Motor neuron (in vitro differentiated cells): Measurements from ENCODE around the gene ATP4A. TPM values are rescaled to one million over a fixed set of nuclear protein-coding genes. Genes with fewer than 3 reads are reported as not detected.
A peak's percentile ranks its signal among the peaks of the same experiment; 100 is the strongest.

Experiments used
- ATAC-seq, 8 experiments: fragments of 200-7000 bp; cut with Tn5 transposase; replicated peaks in 6 of 8; 2 replicates each; pipeline ENCODE4 v1.8.0; 2021; ENCODE audit warnings: mild to moderate bottlenecking in 8 of 8, moderate library complexity in 8 of 8
- H3K27ac ChIP-seq, 2 donors: fragments of 250-450 bp; sonication (Bioruptor Pico); 2 replicates each; pipeline ENCODE4 v1.9.0; 2021; ENCODE audit warnings: antibody characterized with exemption in 2 of 2, mild to moderate bottlenecking in 2 of 2, moderate library complexity in 1 of 2
- H3K4me1 ChIP-seq, 2 donors: fragments of 250-450 bp; sonication (Bioruptor Pico); replicated peaks in 1 of 2; 2 replicates each; pipeline ENCODE4 v1.6.1; 2021; ENCODE audit warnings: antibody characterized with exemption in 2 of 2, mild to moderate bottlenecking in 2 of 2, moderate library complexity in 1 of 2
- H3K4me3 ChIP-seq, 5 donors: fragments of 250-450 bp; sonication (Bioruptor Pico); 2 replicates each; pipeline ENCODE4 v1.9.0; 2021; ENCODE audit warnings: antibody characterized with exemption in 5 of 5, mild to moderate bottlenecking in 5 of 5, moderate library complexity in 4 of 5
- WGBS, 10 experiments: fragments of 450-650 bp; shearing (Covaris generic); methylation state at CpG; one replicate each; pipeline ENCODE4 v1.0.0; 2022; 5-methylcytosine and 5-hydroxymethylcytosine counted together
- in situ Hi-C, 9 experiments: fragments of 400-800 bp; cut with MboI; loops; one replicate each; pipeline ENCODE4 v1.15.0; 2021; ENCODE audit warnings: low sequenced_read_pairs in 9 of 9, low pct_unique_long_range_greater_than_20kb in 2 of 9; ENCODE audit not compliant: unreplicated experiment in 9 of 9
- total RNA-seq, 8 experiments: library from RNA; unstranded; fragments of 300-600 nt; gene quantifications; 2 replicates each; pipeline versions ENCODE4 v1.2.3 to v1.2.4, GENCODE V29; 2022

The ATP4A gene
- total RNA-seq, 8 experiments from 2014 or later: 0.05 to 0.25 (median 0.11) TPM; not detected in 3

DNA sequence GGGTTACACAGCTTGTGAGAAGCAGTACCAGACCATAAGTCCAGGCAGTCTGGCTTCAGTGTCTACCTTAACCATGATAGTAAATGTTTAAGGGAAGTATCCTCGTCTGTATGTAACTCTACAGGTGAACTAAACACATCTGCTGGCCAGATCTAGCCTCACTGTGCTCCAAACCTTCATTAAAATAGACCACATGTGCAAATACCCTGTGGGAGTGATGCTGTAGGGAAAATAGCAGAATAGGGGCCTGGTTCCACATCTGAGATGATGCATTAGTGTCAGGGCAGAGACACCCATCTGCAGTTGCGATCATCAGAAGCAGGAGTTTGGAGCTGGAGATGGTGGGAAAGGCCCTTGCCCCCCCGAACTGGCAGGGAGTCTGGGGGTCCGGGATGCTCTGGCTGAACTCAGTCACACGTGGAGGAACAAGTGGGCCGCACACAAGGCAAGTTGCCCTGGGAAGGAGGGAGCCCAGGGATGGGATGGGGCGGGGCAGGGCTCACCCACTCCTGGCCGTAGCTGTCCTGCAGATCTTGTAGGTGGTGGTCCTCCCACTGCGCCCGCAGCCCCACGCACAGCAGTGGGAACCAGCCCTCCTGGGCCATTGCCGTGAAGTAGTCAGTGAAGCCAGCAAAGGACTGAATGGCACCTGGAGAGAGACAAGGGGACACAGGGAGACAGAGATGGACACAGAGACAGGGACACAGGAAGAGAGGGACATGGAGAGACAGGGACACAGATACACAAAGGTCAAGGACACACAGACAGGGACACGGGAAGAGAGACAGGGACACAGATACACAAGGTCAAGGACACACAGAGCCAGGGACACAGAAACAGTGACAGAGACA, 10.7 kb downstream of the ATP4A start:
- H3K4me1 ChIP-seq: no peaks in the 10 kb centered on the region
- H3K27ac ChIP-seq: no peak overlapping the region
- H3K4me3 ChIP-seq: no peak overlapping the region
- in situ Hi-C loops: no loop called here
- no peak for ATAC-seq
- whole genome bisulfite sequencing, 10 experiments: 0 to 88% (median 42%) methylated on average over 1 to 11 of the region's 13 CpGs; no CpG with 5 or more reads in 3 of the 10 experiments

- in situ Hi-C loops: no loop called here
- H3K4me3 ChIP-seq: no peak overlapping the region
- H3K4me1 ChIP-seq: peaks cover 4 to 5% of the 10 kb centered on the region in 2 donors
- WGBS, 10 experiments: 69 to 100% (median 90%) methylated on average over 1 to 16 of the region's 21 CpGs; no CpG with 5 or more reads in 4 of the 10 experiments
- H3K27ac ChIP-seq: no peak overlapping the region
- no peak for ATAC-seq
These were observed 12.2 kb downstream of the ATP4A start for GRCh38 chr19:35551091-35551810.

DNA sequence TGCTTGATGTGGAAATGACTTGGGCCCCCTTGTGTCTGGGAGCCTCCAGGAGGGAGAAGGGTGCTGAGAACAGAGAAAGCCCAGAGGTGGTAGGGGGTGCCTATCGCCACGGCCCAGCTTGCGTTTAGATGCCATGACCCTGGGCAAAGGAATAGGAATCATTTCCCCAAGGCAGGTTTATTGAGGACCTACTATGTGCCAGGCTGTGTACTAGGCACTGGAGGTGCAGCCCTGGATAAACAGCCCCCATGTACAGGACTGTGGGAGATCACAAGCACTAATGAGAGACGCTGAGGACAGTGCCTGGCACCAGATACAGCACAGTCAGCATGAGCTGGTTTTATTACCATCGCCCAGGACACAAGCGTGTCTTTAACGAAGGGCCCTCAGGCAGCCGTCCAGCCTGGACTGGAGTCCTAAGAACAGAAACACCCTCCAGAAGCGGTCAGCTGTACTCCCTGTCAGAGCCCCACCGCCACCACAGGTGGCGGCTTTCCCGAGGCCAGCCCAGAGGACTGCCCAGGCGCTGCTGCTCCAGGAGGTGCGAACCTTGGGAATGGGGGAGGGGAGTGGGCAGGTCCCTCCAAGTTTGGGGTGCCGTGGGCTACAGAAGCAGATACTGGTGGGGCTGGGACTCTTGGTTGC, 13.5 kb downstream of the ATP4A start:
- no peak overlapping the region for H3K4me3 ChIP-seq
- WGBS, 10 experiments: 92 to 93% (median 92%) methylated on average over 4 to 7 of the region's 15 CpGs; no CpG with 5 or more reads in 6 of the 10 experiments
- in situ Hi-C loops: no loop called here
- H3K4me1 ChIP-seq: peaks cover 6 to 7% of the 10 kb centered on the region in 2 donors
- ATAC-seq: no peak
- H3K27ac ChIP-seq: no peak overlapping the region

- Histone ChIP-seq H3K4me1 (peaks cover 6 to 9% of the 10 kb centered on the region in 2 donors), H3K4me3 (no peak overlapping the region), H3K27ac (no peak overlapping the region)
- in situ Hi-C loops: no loop called here
- peak in 2 of 8 experiments; percentile 1 to 2 for ATAC-seq
- 0 to 20% (median 7%) methylated on average over 1 to 4 of the region's 6 CpGs; no CpG with 5 or more reads in 3 of the 10 experiments for WGBS, 10 experiments
These were observed 14.2 kb downstream of the ATP4A start for GRCh38 chr19:35549174-35549788.

- 63 to 85% (median 80%) methylated on average over 1 to 5 of the region's 8 CpGs; no CpG with 5 or more reads in 3 of the 10 experiments for WGBS, 10 experiments
- H3K27ac ChIP-seq: no peak overlapping the region
- H3K4me1 ChIP-seq: peaks cover 6 to 12% of the 10 kb centered on the region in 2 donors
- no peak for ATAC-seq
- peak overlapping the region in 3 of 5 donors; percentile 91 to 98 (median 97) for H3K4me3 ChIP-seq
- in situ Hi-C loops: no loop called here
These were observed 16.9 kb downstream of the ATP4A start for GRCh38 chr19:35546532-35546931.

- Histone ChIP-seq H3K4me3 (peak overlapping the region; percentile 85 to 98 (median 91)), H3K27ac (peak overlapping the region; percentile 15 to 22), H3K4me1 (peaks cover 6 to 12% of the 10 kb centered on the region in 2 donors)
- WGBS, 10 experiments: 0 to 24% (median 5%) methylated on average over 1 to 3 of the region's 27 CpGs; no CpG with 5 or more reads in 5 of the 10 experiments
- in situ Hi-C loops: no loop called here
- ATAC-seq: peak in 3 of 8 experiments; percentile 54 to 63 (median 57)
These were observed 17.5 kb downstream of the ATP4A start for GRCh38 chr19:35545855-35546381.

- peak within 1 kb of the TSS; percentile 85 to 98 (median 91) for H3K4me3 ChIP-seq
- in situ Hi-C loops: no loop called here
- ATAC-seq: peak; percentile 94 to 99 (median 98)
- 0 to 10% (median 0%) methylated on average over 2 to 23 of the region's 85 CpGs; no CpG with 5 or more reads in 4 of the 10 experiments for WGBS, 10 experiments
- H3K27ac ChIP-seq: peak within 1 kb of the TSS; percentile 68 to 76
- peaks cover 6 to 12% of the 10 kb centered on the region in 2 donors for H3K4me1 ChIP-seq
These were observed 18.2 kb downstream of the ATP4A start, which contains the start of gene TMEM147 for GRCh38 chr19:35545001-35545854. Gene TMEM147 (plus strand): TSS chr19:35545626. CDS start chr19:35545740, 114 bp downstream.

DNA sequence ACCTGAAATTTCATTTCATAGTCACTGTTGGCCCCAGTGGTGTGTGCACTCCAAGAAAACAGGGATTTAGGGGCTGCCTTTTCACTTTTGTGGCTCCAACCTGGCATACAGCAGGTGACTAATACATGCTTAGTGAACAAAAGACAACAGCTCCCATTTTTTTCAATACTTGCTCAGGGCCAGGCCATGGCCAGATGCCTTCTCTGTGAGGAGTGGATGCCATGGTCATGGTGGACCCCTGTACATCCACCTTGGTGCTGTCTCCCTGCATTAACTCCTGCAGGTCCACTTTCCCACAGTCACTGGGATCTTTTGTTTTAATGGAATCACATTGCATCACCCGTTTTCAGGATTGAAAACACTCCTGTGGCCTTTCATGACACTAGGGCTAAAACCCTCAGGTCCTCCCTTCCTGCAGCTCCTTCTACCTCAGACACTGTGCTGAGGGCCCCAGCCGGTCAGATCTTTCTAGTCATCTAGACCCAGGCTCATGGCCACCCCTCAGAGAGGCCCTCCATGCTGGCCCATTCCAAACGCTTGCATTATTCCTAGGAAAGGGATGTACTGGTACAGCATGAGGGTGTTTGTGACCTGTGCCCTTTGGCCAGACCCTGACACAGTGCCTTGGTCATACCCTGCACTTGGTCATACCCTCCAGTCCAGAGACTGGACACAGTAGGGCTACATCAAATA, 19.2 kb downstream of the ATP4A start:
- in situ Hi-C loops: no loop called here
- ATAC-seq: no peak
- peak overlapping the region; percentile 85 to 98 (median 91) for H3K4me3 ChIP-seq
- 20 to 58% (median 36%) methylated on average over 1 to 3 of the region's 3 CpGs; no CpG with 5 or more reads in 3 of the 10 experiments for WGBS, 10 experiments
- no peak overlapping the region for H3K27ac ChIP-seq
- H3K4me1 ChIP-seq: peaks cover 6 to 12% of the 10 kb centered on the region in 2 donors

DNA sequence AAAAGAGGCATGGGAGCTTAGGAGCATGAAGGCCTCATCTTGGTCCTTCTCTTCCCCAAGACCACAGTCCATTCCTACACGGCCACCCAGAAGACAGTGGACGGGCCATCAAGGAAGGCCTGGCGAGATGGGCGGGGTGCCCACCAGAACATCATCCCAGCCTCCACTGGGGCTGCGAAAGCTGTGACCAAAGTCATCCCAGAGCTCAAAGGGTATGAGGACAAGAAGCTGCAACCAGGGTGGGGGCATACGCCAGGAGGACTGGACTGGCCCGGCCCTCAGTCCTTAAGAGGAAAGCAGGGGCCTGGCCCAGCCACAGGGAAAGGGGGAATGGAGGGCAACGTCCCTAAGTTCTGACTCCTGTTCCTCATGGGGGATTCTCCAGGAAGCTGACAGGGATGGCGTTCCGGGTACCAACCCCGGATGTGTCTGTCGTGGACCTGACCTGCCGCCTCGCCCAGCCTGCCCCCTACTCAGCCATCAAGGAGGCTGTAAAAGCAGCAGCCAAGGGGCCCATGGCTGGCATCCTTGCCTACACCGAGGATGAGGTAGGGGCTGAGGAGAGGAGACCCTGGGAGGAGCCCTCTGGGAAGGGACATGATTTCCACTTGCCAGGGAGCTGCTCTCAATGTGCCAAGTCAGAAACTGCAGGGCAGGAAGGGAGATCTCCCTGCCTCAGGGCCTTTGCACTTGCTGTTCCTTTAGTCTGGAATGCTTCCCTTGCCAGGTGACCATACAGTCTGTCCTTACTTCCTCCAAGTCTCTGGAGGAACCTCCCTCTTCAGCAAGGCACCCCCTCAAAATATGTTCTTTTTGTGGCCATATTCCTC, 20.0 kb downstream of the ATP4A start:
- Histone ChIP-seq H3K4me3 (no peak overlapping the region), H3K27ac (no peak overlapping the region), H3K4me1 (peaks cover 6 to 12% of the 10 kb centered on the region in 2 donors)
- in situ Hi-C loops: no loop called here
- WGBS, 10 experiments: 93 to 100% (median 100%) methylated on average over 1 to 3 of the region's 15 CpGs; no CpG with 5 or more reads in 6 of the 10 experiments
- no peak for ATAC-seq

DNA sequence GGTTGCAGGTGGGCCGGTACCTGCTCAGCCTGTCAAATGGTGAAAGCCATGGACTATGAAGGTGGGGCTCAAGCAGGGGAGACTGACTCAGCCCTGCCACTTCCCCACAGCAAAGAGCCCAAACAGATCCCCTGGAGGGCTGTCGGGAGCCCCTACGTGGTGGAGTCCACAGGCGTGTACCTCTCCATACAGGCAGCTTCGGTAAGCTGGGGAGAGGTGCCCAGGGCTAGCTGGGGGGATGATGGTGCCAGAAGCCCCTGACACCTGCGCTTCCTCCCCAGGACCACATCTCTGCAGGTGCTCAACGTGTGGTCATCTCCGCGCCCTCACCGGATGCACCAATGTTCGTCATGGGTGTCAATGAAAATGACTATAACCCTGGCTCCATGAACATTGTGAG, 21.2 kb downstream of the ATP4A start:
- in situ Hi-C loops: no loop called here
- no peak overlapping the region for H3K4me3 ChIP-seq
- no peak overlapping the region for H3K27ac ChIP-seq
- WGBS, 10 experiments: 84 to 100% (median 100%) methylated on average over 1 to 5 of the region's 11 CpGs; no CpG with 5 or more reads in 7 of the 10 experiments
- ATAC-seq: no peak
- H3K4me1 ChIP-seq: peaks cover 6 to 12% of the 10 kb centered on the region in 2 donors
